ENCODE measurements around the gene KLK14. TPM values are rescaled to one million over a fixed set of nuclear protein-coding genes. Genes with fewer than 3 reads are reported as not detected.

Gene KLK14
- total RNA-seq, 1 experiment from 2014 or later: 0.76 TPM

DNA sequence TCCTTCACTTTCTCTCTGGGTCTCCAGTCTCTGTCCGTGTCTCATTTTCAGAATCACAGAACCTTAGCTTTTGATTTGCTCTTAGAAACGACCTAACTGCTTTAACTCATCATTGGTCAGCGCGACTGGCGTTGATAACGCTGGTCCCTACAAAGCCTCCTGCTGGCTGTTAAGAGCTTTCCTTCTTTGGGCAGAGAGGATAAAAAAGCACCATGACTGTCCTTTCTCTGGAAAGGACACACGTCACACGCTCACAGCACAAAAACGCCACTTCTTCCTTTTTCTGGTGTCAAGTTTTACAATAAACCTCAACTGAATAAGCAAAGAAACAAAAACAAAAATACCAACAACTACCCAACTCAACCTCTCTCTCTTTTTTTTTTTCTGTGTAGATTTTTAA is 46.2 kb downstream of the KLK14 start (continued):
- no peak for TF ChIP-seq RAD21 (IDR thresholded peaks at IDR 0.05; ENCODE audit: low read depth)

DNA sequence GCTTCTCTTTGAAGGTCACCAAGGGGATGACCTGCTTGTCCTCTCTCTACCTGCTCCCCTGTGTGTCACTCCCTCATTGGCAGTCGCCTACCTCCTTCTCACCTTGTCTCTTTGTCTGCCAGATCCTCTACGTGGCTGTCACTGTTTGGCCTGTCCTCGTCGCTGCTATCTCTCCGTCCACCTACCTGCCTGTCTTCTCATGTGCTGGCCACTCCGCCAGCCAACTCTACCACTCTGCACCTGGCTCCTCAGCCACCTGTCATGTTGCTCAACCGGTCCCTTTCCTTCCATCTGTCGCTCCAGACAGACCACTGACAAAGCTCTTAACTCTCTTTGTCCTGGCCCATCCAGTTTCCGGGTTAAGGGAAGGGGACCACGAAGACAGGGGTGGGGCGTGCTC is 48.0 kb downstream of the KLK14 start, which contains the start of gene KLK12:
KLK12 (minus strand) TSS at position 299 of the 400 bp plus-strand sequence. CDS start 381 bp downstream, outside the sequence.
- TF ChIP-seq CBX3 (IDR thresholded peaks at IDR 0.05; ENCODE audit: low read depth) (no peak), YY1 (IDR thresholded peaks at IDR 0.05; ENCODE audit: extremely low read depth, insufficient replicate concordance, low read depth, low read length) (no peak), MAX (IDR thresholded peaks at IDR 0.05) (no peak), ELF1 (IDR thresholded peaks at IDR 0.05; ENCODE audit: borderline replicate concordance, low read depth) (no peak)
- RAD21 ChIA-PET (ENCODE audit: low non-redundant PET in 1 of 2, low total read pairs in 2 of 2, uncharacterized antibody in 2 of 2, unreplicated experiment in 2 of 2): no interaction called here
- Histone ChIP-seq H3K27ac (ENCODE audit: low read depth, low read length) (no peak within 1 kb of the TSS), H3K36me3 (ENCODE audit: control insufficient read depth in 1 of 2, insufficient read depth in 2 of 2, low read length in 2 of 2) (no peaks in the 10 kb centered on the region), H3K4me2 (ENCODE audit: low read length) (no peak within 1 kb of the TSS), H3K4me3 (replicated peaks in 1 of 2; ENCODE audit: low read depth in 1 of 2, low read length in 2 of 2) (no peak within 1 kb of the TSS), H3K9me3 (ENCODE audit: control insufficient read depth in 1 of 2, insufficient read depth in 1 of 2, low read depth in 1 of 2, low read length in 2 of 2) (no peaks in the 10 kb centered on the region), H3K9ac (ENCODE audit: low read length) (no peak within 1 kb of the TSS), H2AFZ (ENCODE audit: low read depth, low read length, poor library complexity, severe bottlenecking) (no peak within 1 kb of the TSS), H3K79me2 (ENCODE audit: insufficient read depth, low read length) (no peaks in the 10 kb centered on the region), H4K20me1 (ENCODE audit: insufficient read depth) (no peaks in the 10 kb centered on the region), H3K4me1 (ENCODE audit: control insufficient read depth in 1 of 2, insufficient read depth in 2 of 2, low read length in 2 of 2) (no peaks in the 10 kb centered on the region), H3K27me3 (ENCODE audit: insufficient read depth, low read length) (no peaks in the 10 kb centered on the region), H3K9me2 (ENCODE audit: insufficient read depth) (no peaks in the 10 kb centered on the region)
- POLR2A ChIA-PET: no interaction called here
- no TSS peak for BruUV-seq (replicated peaks)
- CTCF ChIA-PET: no interaction called here
- ATAC-seq (no peak), DNase-seq (ENCODE audit: low read depth, low spot score) (no peak)
- intact Hi-C loops (cut with micrococcal nuclease): no loop called here

GRCh38 chr19:51031880-51032225 is 50.8 kb downstream of the KLK14 start:
- no TSS peak for BruUV-seq (replicated peaks)
- H3K4me1 ChIP-seq (ENCODE audit: control insufficient read depth in 1 of 2, insufficient read depth in 2 of 2, low read length in 2 of 2): peaks cover 0 to under 1% of the 10 kb centered on the region in 2 experiments; a peak in 1 of 4 replicates
- no peak overlapping the region for H3K27ac ChIP-seq (ENCODE audit: low read depth, low read length)
- no peaks in the 10 kb centered on the region for H3K9me3 ChIP-seq (ENCODE audit: control insufficient read depth in 1 of 2, insufficient read depth in 1 of 2, low read depth in 1 of 2, low read length in 2 of 2)
- no peak overlapping the region for H3K9ac ChIP-seq (ENCODE audit: low read length)
- H2AFZ ChIP-seq (ENCODE audit: low read depth, low read length, poor library complexity, severe bottlenecking): no peak overlapping the region
- H4K20me1 ChIP-seq (ENCODE audit: insufficient read depth): no peaks in the 10 kb centered on the region
- CTCF ChIA-PET: no interaction called here
- no peak overlapping the region for H3K4me2 ChIP-seq (ENCODE audit: low read length)
- intact Hi-C loops (cut with micrococcal nuclease): no loop called here
- RAD21 ChIA-PET (ENCODE audit: low non-redundant PET in 1 of 2, low total read pairs in 2 of 2, uncharacterized antibody in 2 of 2, unreplicated experiment in 2 of 2): no interaction called here
- H3K9me2 ChIP-seq (ENCODE audit: insufficient read depth): no peaks in the 10 kb centered on the region
- TF ChIP-seq TCF7L2 (IDR thresholded peaks at IDR 0.05; ENCODE audit: borderline replicate concordance, extremely low read depth, insufficient read depth, insufficient read length): no peak
- TF ChIP-seq ZFX (IDR thresholded peaks at IDR 0.05): no peak
- no peak for TF ChIP-seq ATF3 (IDR thresholded peaks at IDR 0.05)
- POLR2A ChIA-PET: no interaction called here
- no peaks in the 10 kb centered on the region for H3K36me3 ChIP-seq (ENCODE audit: control insufficient read depth in 1 of 2, insufficient read depth in 2 of 2, low read length in 2 of 2)
- DNase-seq (ENCODE audit: low read depth, low spot score): no peak
- ATAC-seq: no peak
- no peak overlapping the region for H3K4me3 ChIP-seq (replicated peaks in 1 of 2; ENCODE audit: low read depth in 1 of 2, low read length in 2 of 2)
- H3K27me3 ChIP-seq (ENCODE audit: insufficient read depth, low read length): no peaks in the 10 kb centered on the region
- no peaks in the 10 kb centered on the region for H3K79me2 ChIP-seq (ENCODE audit: insufficient read depth, low read length)

Data from HCT116 (cell line).